Kidney (tissue), 14 donors: ENCODE data around the gene PHLPP2. TPM values are rescaled to one million over a fixed set of nuclear protein-coding genes. Genes with fewer than 3 reads are reported as not detected.

Experiments
- DNase-seq, 5 donors: peaks; one replicate each; pipeline ENCODE4 v3.0.0-alpha.2; 2013 to 2020
- FAIRE-seq: peaks from 2 replicates; lab custom pipeline; 2012; peaks lifted over from hg19 to GRCh38; lab: Jason Lieb, UNC
- H3K27ac ChIP-seq, 2 donors: one replicate each; pipeline ENCODE4 v1.7.0; 2013; ENCODE audit warnings: low read depth in 2 of 2, low read length in 2 of 2, inconsistent platforms in 1 of 2
- H3K27me3 ChIP-seq: one replicate; pipeline ENCODE4 v1.7.1; 2013; ENCODE audit warnings: low read length, inconsistent platforms; ENCODE audit not compliant: control insufficient read depth, insufficient read depth
- H3K36me3 ChIP-seq, 3 donors: one replicate each; pipeline versions ENCODE4 v1.7.0 to v1.7.1; 2013; ENCODE audit warnings: low read length in 3 of 3, control low read depth in 1 of 3, inconsistent platforms in 1 of 3; ENCODE audit not compliant: insufficient read depth in 3 of 3, control insufficient read depth in 2 of 3
- H3K4me1 ChIP-seq, 3 donors: one replicate each; pipeline versions ENCODE4 v1.7.0 to v1.7.1; 2013; ENCODE audit warnings: low read length in 3 of 3, inconsistent platforms in 1 of 3, low read depth in 1 of 3; ENCODE audit not compliant: control insufficient read depth in 2 of 3, insufficient read depth in 2 of 3
- H3K4me3 ChIP-seq, 3 donors: one replicate each; pipeline versions ENCODE4 v1.7.0 to v1.8.1; 2013; ENCODE audit warnings: low read length in 3 of 3, control low read depth in 1 of 3, inconsistent platforms in 1 of 3
- H3K9ac ChIP-seq, 3 donors: one replicate each; pipeline versions ENCODE4 v1.7.0 to v1.7.1; 2013; ENCODE audit warnings: low read length in 3 of 3, control low read depth in 1 of 3, inconsistent platforms in 1 of 3
- H3K9me3 ChIP-seq, 3 donors: one replicate each; pipeline versions ENCODE4 v1.7.0 to v1.7.1; 2013; ENCODE audit warnings: low read length in 3 of 3, control low read depth in 1 of 3, inconsistent platforms in 1 of 3; ENCODE audit not compliant: control insufficient read depth in 2 of 3, insufficient read depth in 1 of 3
- intact Hi-C: fragments of 100-400 bp; cut with DNase I; formaldehyde crosslinking; loops from one replicate; pipeline ENCODE4 v1.11.1; 2022
- polyA plus RNA-seq: library from polyadenylated mRNA; stranded (reverse); fragments of 350-450 nt; fragmentation: Illumina TruSeq; extraction: RNeasy Lipid Tissue Mini Kit (QIAGEN cat#74804); gene quantifications from one replicate; pipeline ENCODE4 v1.2.3, GENCODE V29; 2014; ENCODE audit warnings: low read depth, low replicate concordance; ENCODE audit not compliant: insufficient read depth
- total RNA-seq: library from RNA; stranded (reverse); fragmentation: NEBNext Ultra II Directional; extraction: Animal tissue kit (Norgen Biotek cat#: 25700); gene quantifications from one replicate; pipeline ENCODE4 v1.2.1, GENCODE V29; 2021
- TF ChIP-seq, protein P1 (sequence below): IDR thresholded peaks from 3 replicates; pipeline ENCODE4 v1.5.1; 2012; ENCODE audit warnings: mild to moderate bottlenecking, moderate library complexity, borderline replicate concordance; ENCODE audit not compliant: insufficient read depth; ENCODE audit errors: extremely low read depth
- donor health status: control.
- donor health status: control.
- donor health status: control.
- donor health status: control.
- donor health status: control.
- donor health status: DM: yes; HTN: yes; CAD: no.
- donor health status: Normal renal cell carcinoma (clear cell type).

The PHLPP2 gene
- total and polyA plus RNA-seq, 2 donors from 2014 or later: 2.8 to 7.1 TPM

DNA sequence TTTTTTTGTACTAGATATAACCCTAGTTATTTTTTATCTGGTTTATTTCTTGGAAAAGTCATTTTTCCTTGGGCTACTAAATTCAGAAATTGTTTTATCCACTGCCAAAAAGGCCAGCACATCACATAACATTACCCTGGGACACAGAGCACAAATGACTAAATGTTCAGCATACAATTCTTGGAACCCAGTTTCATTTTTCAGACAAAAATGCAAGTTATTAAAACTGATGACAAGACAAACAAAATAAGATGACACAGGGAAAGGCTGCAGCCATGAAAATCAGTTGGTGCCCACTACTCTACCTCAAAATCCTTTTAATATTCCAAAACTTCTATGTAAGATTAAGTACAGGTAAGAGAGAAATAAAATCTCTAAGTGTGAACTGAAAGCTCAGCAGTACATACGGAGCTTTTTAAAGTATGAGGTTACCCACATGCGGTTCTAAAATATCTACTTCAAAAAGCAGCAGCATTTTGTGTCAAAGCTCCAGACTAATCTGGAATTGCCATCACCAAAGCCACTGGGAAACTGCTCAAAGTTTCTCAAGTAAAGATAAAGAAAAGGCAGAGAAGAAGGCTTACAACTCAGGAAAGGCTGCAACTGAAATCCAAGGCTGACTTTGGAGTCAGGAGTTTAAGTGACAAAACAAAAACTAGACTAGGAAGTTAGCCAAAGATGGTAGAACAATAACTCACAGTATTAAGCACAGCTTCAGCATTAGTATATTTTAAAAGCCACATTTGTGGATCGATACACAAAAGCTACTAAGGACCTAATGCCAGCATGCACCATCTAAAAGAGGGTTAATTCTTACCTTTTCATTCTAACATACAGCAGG lies 42.8 kb upstream of the PHLPP2 start:
- no peaks in the 10 kb centered on the region for H3K9me3 ChIP-seq
- H3K36me3 ChIP-seq: peaks cover 13 to 20% (median 16%) of the 10 kb centered on the region in 3 donors
- intact Hi-C loops: no loop called here
- no peaks in the 10 kb centered on the region for H3K27me3 ChIP-seq
- no peak overlapping the region for H3K27ac ChIP-seq
- TF ChIP-seq, protein P1, sequence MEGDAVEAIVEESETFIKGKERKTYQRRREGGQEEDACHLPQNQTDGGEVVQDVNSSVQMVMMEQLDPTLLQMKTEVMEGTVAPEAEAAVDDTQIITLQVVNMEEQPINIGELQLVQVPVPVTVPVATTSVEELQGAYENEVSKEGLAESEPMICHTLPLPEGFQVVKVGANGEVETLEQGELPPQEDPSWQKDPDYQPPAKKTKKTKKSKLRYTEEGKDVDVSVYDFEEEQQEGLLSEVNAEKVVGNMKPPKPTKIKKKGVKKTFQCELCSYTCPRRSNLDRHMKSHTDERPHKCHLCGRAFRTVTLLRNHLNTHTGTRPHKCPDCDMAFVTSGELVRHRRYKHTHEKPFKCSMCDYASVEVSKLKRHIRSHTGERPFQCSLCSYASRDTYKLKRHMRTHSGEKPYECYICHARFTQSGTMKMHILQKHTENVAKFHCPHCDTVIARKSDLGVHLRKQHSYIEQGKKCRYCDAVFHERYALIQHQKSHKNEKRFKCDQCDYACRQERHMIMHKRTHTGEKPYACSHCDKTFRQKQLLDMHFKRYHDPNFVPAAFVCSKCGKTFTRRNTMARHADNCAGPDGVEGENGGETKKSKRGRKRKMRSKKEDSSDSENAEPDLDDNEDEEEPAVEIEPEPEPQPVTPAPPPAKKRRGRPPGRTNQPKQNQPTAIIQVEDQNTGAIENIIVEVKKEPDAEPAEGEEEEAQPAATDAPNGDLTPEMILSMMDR: no peak
- FAIRE-seq: no peak
- no peak overlapping the region for H3K9ac ChIP-seq
- no peak overlapping the region for H3K4me3 ChIP-seq
- DNase-seq: no peak
- no peaks in the 10 kb centered on the region for H3K4me1 ChIP-seq

GRCh38 chr16:71762186-71762585 lies 37.7 kb upstream of the PHLPP2 start:
- no peaks in the 10 kb centered on the region for H3K4me1 ChIP-seq
- no peak overlapping the region for H3K4me3 ChIP-seq
- no peak overlapping the region for H3K9ac ChIP-seq
- H3K27me3 ChIP-seq: no peaks in the 10 kb centered on the region
- DNase-seq (no peak), FAIRE-seq (no peak)
- TF ChIP-seq, protein P1: no peak
- no peaks in the 10 kb centered on the region for H3K9me3 ChIP-seq
- H3K36me3 ChIP-seq: peaks cover 11 to 43% (median 28%) of the 10 kb centered on the region in 3 donors
- H3K27ac ChIP-seq: no peak overlapping the region
- intact Hi-C loops: no loop called here

DNA sequence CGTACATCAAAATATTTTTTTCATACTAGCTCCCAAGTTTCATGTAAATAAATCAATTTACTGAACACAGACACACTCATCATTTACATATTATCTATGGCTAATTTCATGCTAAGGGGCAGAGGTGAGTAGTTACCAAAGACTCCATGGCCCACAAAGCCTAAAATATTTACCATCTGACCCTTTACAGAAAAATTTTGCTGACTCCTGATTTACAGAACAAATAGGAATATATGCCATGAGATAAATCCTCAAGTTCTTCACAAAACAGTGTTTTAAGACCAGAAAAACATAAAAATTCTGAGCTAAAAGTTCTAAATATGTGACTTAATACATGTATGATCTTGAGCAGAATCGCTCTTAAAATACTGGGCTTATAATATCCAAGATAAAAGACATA lies 36.6 kb upstream of the PHLPP2 start:
- Histone ChIP-seq H3K9ac (no peak overlapping the region), H3K36me3 (peaks cover 11 to 45% (median 30%) of the 10 kb centered on the region in 3 donors), H3K9me3 (no peaks in the 10 kb centered on the region), H3K4me1 (no peaks in the 10 kb centered on the region), H3K4me3 (no peak overlapping the region), H3K27ac (no peak overlapping the region), H3K27me3 (no peaks in the 10 kb centered on the region)
- intact Hi-C loops: no loop called here
- DNase-seq (no peak), FAIRE-seq (no peak)
- TF ChIP-seq, protein P1: no peak
